ENCODE results near the gene ACSL1. TPM values are rescaled to one million over a fixed set of nuclear protein-coding genes. Genes with fewer than 3 reads are reported as not detected.
A peak's percentile ranks its signal among the peaks of the same experiment; 100 is the strongest.

The ACSL1 gene
- total and polyA plus RNA-seq, 9 of the 15 experiments (the other 6 are each of a cell fraction or from before 2014, with no cell fraction given) = 6.7 to 24.1 (median 15.0) TPM

GRCh38 chr4:184825896-184826690 lies at the start of gene ACSL1 (continued):
- TF ChIP-seq ZNF785 (CRISPR knock-in tag; IDR thresholded peaks at IDR 0.05) (no peak), MAX (CRISPR knock-in tag; IDR thresholded peaks at IDR 0.05) (peak; percentile 49), CBFA2T2 (conservative IDR thresholded peaks at IDR 0.05) (no peak)

- Histone ChIP-seq H3K9me3 (replicated peaks; ENCODE audit: control insufficient read depth, insufficient read depth, low read depth, low read length) (no peaks in the 10 kb centered on the region), H3K27me3 (ENCODE audit: control insufficient read depth in 2 of 2, insufficient read depth in 2 of 2, low read length in 2 of 2) (peaks cover 2 to 11% of the 10 kb centered on the region in 2 experiments; a peak in 3 of 5 replicates), H3K9me1 (ENCODE audit: control insufficient read depth, insufficient read depth, low read length) (no peaks in the 10 kb centered on the region), H3K4me2 (ENCODE audit: insufficient read depth, low read length) (no peak overlapping the region), H4K20me1 (replicated peaks; ENCODE audit: control insufficient read depth, insufficient read depth, low read length) (no peaks in the 10 kb centered on the region), H3K79me2 (ENCODE audit: control insufficient read depth, insufficient read depth, low read length) (no peaks in the 10 kb centered on the region), H3K4me1 (replicated peaks in 1 of 2; ENCODE audit: control insufficient read depth in 2 of 2, insufficient read depth in 2 of 2, low read length in 2 of 2) (no peaks in the 10 kb centered on the region), H2AFZ (ENCODE audit: low read depth, low read length) (no peak overlapping the region), H3K4me3 (no peak overlapping the region), H3K36me3 (ENCODE audit: control insufficient read depth, insufficient read depth, low read length) (no peaks in the 10 kb centered on the region), H3K9ac (ENCODE audit: insufficient read depth in 1 of 2, low read depth in 2 of 2, low read length in 2 of 2) (no peak overlapping the region), H3K27ac (ENCODE audit: extremely low read depth, low read depth, low read length) (no peak overlapping the region)
- FAIRE-seq = no peak
- ChIA-PET POLR2A (interaction anchor here (1.0 kb wide), 1 partner anchor 10 kb away, joined by 3 read pairs; no protein-coding TSS in a partner anchor), CTCF (ENCODE audit: low intra/inter-chr PET ratio) (no interaction called here)
- no peak for DNase-seq (ENCODE audit: extremely low read depth in 1 of 4, low spot score in 3 of 4)
- no peak for ATAC-seq
- no TSS peak for BruUV-seq (replicated peaks)
- intact Hi-C loops (cut with micrococcal nuclease) (no loop called here), in situ Hi-C loops (cut with MboI) (no loop called here)
- WGBS (ENCODE audit: insufficient coverage, low coverage, missing lambda C conversion rate) = 21% methylated on average over 2 of the region's 2 CpGs
- TF ChIP-seq ZNF707 (CRISPR knock-in tag; conservative IDR thresholded peaks at IDR 0.05) = no peak
- no peak for TF ChIP-seq EZH2 (IDR thresholded peaks at IDR 0.05; ENCODE audit: borderline replicate concordance, low read depth, low read length)
- TF ChIP-seq GTF2F1 (IDR thresholded peaks at IDR 0.05; ENCODE audit: low read depth, low read length) = no peak
- TF ChIP-seq ZFX (CRISPR knock-in tag; IDR thresholded peaks at IDR 0.05) = no peak
- no peak for TF ChIP-seq TBL1XR1 (IDR thresholded peaks at IDR 0.05; ENCODE audit: low read length in 2 of 2)
- TF ChIP-seq FOXO4 (CRISPR knock-in tag; IDR thresholded peaks at IDR 0.05) = no peak
- no peak for TF ChIP-seq RBM22 (IDR thresholded peaks at IDR 0.05; ENCODE audit: low read depth, low read length, poor library complexity, severe bottlenecking)
- TF ChIP-seq TRIM25 (IDR thresholded peaks at IDR 0.05; ENCODE audit: borderline replicate concordance) = no peak
- TF ChIP-seq CREB1 (IDR thresholded peaks at IDR 0.05) = no peak
- TF ChIP-seq CREB1 (CRISPR knock-in tag; IDR thresholded peaks at IDR 0.05) = no peak
- TF ChIP-seq SRSF9 (IDR thresholded peaks at IDR 0.05; ENCODE audit: borderline replicate concordance, low read depth, low read length) = no peak
- no peak for TF ChIP-seq POU5F1 (IDR thresholded peaks at IDR 0.05; ENCODE audit: borderline replicate concordance, low read depth, low read length, partially characterized antibody)
- no peak for TF ChIP-seq MCM3 (IDR thresholded peaks at IDR 0.05)
- no peak for TF ChIP-seq HES1 (IDR thresholded peaks at IDR 0.05; ENCODE audit: low read depth)
Measured at GRCh38 chr4:184873054-184873453, 47.3 kb upstream of the ACSL1 start.

Measured in K562 (cell line).